ENCODE measurements around the gene STK32B.

DNA sequence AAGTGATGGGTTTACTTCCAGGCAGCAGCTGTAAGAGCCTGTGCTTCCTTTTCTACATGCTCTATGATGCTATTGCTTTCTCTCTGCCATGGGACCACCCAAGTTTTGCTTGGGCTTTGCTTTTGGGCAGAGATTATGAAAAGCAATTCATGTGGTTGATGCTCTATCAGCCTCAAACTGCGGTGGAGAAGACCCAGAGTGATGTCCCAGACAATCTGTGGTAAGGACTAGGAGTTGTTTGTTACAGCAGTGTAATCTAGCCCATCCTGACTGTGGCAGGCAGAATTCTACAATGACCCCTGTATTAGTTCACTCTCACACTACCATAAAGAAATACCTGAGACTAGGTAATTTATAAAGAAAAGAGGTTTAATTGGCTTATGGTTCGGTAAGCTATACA, 22.8 kb upstream of the STK32B start:
- TF ChIP-seq ZNF423 (tag by site-specific recombination; IDR thresholded peaks at IDR 0.05) (no peak), ZSCAN23 (tag by site-specific recombination; IDR thresholded peaks at IDR 0.05) (no peak), REPIN1 (tag by site-specific recombination; IDR thresholded peaks at IDR 0.05; ENCODE audit: low read depth) (no peak), ZNF132 (tag by site-specific recombination; IDR thresholded peaks at IDR 0.05; ENCODE audit: borderline replicate concordance) (no peak), YY1 (tag by site-specific recombination; IDR thresholded peaks at IDR 0.05) (no peak), ZNF121 (tag by site-specific recombination; IDR thresholded peaks at IDR 0.05) (no peak)
- TF ChIP-seq, protein P1, sequence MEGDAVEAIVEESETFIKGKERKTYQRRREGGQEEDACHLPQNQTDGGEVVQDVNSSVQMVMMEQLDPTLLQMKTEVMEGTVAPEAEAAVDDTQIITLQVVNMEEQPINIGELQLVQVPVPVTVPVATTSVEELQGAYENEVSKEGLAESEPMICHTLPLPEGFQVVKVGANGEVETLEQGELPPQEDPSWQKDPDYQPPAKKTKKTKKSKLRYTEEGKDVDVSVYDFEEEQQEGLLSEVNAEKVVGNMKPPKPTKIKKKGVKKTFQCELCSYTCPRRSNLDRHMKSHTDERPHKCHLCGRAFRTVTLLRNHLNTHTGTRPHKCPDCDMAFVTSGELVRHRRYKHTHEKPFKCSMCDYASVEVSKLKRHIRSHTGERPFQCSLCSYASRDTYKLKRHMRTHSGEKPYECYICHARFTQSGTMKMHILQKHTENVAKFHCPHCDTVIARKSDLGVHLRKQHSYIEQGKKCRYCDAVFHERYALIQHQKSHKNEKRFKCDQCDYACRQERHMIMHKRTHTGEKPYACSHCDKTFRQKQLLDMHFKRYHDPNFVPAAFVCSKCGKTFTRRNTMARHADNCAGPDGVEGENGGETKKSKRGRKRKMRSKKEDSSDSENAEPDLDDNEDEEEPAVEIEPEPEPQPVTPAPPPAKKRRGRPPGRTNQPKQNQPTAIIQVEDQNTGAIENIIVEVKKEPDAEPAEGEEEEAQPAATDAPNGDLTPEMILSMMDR (tag by site-specific recombination; IDR thresholded peaks at IDR 0.05) = no peak
- TF ChIP-seq, protein P2, sequence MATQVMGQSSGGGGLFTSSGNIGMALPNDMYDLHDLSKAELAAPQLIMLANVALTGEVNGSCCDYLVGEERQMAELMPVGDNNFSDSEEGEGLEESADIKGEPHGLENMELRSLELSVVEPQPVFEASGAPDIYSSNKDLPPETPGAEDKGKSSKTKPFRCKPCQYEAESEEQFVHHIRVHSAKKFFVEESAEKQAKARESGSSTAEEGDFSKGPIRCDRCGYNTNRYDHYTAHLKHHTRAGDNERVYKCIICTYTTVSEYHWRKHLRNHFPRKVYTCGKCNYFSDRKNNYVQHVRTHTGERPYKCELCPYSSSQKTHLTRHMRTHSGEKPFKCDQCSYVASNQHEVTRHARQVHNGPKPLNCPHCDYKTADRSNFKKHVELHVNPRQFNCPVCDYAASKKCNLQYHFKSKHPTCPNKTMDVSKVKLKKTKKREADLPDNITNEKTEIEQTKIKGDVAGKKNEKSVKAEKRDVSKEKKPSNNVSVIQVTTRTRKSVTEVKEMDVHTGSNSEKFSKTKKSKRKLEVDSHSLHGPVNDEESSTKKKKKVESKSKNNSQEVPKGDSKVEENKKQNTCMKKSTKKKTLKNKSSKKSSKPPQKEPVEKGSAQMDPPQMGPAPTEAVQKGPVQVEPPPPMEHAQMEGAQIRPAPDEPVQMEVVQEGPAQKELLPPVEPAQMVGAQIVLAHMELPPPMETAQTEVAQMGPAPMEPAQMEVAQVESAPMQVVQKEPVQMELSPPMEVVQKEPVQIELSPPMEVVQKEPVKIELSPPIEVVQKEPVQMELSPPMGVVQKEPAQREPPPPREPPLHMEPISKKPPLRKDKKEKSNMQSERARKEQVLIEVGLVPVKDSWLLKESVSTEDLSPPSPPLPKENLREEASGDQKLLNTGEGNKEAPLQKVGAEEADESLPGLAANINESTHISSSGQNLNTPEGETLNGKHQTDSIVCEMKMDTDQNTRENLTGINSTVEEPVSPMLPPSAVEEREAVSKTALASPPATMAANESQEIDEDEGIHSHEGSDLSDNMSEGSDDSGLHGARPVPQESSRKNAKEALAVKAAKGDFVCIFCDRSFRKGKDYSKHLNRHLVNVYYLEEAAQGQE (tag by site-specific recombination; IDR thresholded peaks at IDR 0.05) = no peak
- TF ChIP-seq, protein P3, sequence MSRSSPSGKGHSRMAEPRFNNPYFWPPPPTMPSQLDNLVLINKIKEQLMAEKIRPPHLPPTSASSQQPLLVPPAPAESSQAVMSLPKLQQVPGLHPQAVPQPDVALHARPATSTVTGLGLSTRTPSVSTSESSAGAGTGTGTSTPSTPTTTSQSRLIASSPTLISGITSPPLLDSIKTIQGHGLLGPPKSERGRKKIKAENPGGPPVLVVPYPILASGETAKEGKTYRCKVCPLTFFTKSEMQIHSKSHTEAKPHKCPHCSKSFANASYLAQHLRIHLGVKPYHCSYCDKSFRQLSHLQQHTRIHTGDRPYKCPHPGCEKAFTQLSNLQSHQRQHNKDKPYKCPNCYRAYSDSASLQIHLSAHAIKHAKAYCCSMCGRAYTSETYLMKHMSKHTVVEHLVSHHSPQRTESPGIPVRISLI (tag by site-specific recombination; IDR thresholded peaks at IDR 0.05) = no peak
- TF ChIP-seq, protein P4, sequence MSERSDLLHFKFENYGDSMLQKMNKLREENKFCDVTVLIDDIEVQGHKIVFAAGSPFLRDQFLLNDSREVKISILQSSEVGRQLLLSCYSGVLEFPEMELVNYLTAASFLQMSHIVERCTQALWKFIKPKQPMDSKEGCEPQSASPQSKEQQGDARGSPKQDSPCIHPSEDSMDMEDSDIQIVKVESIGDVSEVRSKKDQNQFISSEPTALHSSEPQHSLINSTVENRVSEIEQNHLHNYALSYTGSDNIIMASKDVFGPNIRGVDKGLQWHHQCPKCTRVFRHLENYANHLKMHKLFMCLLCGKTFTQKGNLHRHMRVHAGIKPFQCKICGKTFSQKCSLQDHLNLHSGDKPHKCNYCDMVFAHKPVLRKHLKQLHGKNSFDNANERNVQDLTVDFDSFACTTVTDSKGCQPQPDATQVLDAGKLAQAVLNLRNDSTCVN (tag by site-specific recombination; optimal IDR thresholded peaks at IDR 0.05) = no peak
- TF ChIP-seq, protein P5, sequence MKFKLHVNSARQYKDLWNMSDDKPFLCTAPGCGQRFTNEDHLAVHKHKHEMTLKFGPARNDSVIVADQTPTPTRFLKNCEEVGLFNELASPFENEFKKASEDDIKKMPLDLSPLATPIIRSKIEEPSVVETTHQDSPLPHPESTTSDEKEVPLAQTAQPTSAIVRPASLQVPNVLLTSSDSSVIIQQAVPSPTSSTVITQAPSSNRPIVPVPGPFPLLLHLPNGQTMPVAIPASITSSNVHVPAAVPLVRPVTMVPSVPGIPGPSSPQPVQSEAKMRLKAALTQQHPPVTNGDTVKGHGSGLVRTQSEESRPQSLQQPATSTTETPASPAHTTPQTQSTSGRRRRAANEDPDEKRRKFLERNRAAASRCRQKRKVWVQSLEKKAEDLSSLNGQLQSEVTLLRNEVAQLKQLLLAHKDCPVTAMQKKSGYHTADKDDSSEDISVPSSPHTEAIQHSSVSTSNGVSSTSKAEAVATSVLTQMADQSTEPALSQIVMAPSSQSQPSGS (tag by site-specific recombination; IDR thresholded peaks at IDR 0.05; ENCODE audit: low read depth) = no peak
- TF ChIP-seq, protein P6, sequence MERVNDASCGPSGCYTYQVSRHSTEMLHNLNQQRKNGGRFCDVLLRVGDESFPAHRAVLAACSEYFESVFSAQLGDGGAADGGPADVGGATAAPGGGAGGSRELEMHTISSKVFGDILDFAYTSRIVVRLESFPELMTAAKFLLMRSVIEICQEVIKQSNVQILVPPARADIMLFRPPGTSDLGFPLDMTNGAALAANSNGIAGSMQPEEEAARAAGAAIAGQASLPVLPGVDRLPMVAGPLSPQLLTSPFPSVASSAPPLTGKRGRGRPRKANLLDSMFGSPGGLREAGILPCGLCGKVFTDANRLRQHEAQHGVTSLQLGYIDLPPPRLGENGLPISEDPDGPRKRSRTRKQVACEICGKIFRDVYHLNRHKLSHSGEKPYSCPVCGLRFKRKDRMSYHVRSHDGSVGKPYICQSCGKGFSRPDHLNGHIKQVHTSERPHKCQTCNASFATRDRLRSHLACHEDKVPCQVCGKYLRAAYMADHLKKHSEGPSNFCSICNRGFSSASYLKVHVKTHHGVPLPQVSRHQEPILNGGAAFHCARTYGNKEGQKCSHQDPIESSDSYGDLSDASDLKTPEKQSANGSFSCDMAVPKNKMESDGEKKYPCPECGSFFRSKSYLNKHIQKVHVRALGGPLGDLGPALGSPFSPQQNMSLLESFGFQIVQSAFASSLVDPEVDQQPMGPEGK (tag by site-specific recombination; IDR thresholded peaks at IDR 0.05) = no peak
- TF ChIP-seq, protein P7, sequence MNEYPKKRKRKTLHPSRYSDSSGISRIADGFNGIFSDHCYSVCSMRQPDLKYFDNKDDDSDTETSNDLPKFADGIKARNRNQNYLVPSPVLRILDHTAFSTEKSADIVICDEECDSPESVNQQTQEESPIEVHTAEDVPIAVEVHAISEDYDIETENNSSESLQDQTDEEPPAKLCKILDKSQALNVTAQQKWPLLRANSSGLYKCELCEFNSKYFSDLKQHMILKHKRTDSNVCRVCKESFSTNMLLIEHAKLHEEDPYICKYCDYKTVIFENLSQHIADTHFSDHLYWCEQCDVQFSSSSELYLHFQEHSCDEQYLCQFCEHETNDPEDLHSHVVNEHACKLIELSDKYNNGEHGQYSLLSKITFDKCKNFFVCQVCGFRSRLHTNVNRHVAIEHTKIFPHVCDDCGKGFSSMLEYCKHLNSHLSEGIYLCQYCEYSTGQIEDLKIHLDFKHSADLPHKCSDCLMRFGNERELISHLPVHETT (tag by site-specific recombination; IDR thresholded peaks at IDR 0.05) = no peak

All from HEK293 (cell line).